ENCODE measurements around the gene OR13J1.

DNA sequence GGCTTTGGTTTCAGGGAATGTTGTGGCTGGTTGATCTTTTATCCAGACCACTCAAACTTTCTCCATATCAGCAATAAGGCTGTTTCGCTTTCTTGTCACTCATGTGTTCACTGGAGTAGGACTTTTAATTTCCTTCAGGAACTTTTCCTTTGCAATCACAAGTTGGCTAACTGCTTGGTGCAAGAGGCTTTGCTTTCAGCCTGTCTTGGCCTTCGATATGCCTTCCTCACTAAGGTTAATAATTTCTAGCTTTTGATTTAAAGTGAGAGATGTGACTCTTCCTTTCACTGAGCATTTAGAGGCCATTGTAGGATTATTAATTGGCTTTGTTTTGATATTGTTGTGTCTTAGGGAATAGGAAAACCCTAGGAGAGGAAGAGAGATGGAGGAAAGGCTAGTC is 28.8 kb upstream of the OR13J1 start:
- TF ChIP-seq TCF7L2 (IDR thresholded peaks at IDR 0.05; ENCODE audit: low read depth, low read length) (no peak), POLR2AphosphoS5 (IDR thresholded peaks at IDR 0.05; ENCODE audit: low read depth, low read length) (no peak)
- TF ChIP-seq, protein P1, sequence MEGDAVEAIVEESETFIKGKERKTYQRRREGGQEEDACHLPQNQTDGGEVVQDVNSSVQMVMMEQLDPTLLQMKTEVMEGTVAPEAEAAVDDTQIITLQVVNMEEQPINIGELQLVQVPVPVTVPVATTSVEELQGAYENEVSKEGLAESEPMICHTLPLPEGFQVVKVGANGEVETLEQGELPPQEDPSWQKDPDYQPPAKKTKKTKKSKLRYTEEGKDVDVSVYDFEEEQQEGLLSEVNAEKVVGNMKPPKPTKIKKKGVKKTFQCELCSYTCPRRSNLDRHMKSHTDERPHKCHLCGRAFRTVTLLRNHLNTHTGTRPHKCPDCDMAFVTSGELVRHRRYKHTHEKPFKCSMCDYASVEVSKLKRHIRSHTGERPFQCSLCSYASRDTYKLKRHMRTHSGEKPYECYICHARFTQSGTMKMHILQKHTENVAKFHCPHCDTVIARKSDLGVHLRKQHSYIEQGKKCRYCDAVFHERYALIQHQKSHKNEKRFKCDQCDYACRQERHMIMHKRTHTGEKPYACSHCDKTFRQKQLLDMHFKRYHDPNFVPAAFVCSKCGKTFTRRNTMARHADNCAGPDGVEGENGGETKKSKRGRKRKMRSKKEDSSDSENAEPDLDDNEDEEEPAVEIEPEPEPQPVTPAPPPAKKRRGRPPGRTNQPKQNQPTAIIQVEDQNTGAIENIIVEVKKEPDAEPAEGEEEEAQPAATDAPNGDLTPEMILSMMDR (IDR thresholded peaks at IDR 0.05) = no peak
- TF ChIP-seq, protein P2, sequence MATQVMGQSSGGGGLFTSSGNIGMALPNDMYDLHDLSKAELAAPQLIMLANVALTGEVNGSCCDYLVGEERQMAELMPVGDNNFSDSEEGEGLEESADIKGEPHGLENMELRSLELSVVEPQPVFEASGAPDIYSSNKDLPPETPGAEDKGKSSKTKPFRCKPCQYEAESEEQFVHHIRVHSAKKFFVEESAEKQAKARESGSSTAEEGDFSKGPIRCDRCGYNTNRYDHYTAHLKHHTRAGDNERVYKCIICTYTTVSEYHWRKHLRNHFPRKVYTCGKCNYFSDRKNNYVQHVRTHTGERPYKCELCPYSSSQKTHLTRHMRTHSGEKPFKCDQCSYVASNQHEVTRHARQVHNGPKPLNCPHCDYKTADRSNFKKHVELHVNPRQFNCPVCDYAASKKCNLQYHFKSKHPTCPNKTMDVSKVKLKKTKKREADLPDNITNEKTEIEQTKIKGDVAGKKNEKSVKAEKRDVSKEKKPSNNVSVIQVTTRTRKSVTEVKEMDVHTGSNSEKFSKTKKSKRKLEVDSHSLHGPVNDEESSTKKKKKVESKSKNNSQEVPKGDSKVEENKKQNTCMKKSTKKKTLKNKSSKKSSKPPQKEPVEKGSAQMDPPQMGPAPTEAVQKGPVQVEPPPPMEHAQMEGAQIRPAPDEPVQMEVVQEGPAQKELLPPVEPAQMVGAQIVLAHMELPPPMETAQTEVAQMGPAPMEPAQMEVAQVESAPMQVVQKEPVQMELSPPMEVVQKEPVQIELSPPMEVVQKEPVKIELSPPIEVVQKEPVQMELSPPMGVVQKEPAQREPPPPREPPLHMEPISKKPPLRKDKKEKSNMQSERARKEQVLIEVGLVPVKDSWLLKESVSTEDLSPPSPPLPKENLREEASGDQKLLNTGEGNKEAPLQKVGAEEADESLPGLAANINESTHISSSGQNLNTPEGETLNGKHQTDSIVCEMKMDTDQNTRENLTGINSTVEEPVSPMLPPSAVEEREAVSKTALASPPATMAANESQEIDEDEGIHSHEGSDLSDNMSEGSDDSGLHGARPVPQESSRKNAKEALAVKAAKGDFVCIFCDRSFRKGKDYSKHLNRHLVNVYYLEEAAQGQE (IDR thresholded peaks at IDR 0.05; ENCODE audit: insufficient read depth in 1 of 2, low read depth in 2 of 2, low read length in 1 of 2) = no peak

Data from Panc1 (cell line).